Activated CD4-positive, alpha-beta T cell treated with anti-CD3 and anti-CD28 coated beads, Interleukin-2, Interleukin-6, amounts not matched to agents 100 ng/mL and 50 ng/mL, durations not matched to agents 16 hours and 8 hours (primary cell): Measurements from ENCODE around the gene TCF7.

Experiments used
- DNase-seq: peaks from one replicate; pipeline ENCODE4 v3.0.0-alpha.2; 2020

TCF7 gene

DNA sequence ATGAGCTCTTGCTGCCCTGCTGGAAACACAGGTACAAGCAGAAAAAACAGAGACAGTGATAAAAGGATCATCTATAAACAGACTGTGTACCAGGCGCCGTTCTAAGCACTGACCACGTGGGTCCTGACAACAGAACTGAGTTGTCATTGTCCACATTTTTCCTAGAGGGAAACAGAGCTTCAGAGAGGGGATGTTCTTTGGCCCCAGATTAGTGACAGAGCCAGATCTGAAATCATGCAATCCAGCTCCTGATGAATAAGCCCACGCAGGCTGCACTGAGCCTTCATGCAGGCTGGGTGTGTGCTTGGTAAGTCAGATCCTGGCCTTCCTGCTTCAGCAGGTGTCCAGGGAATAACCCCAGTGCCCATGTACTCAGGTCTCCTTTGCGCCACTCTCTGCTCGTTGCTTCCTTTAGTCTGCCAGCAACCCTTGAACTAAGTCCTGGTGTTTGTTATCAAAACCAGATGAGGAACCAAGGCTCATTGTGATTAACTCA, 22.8 kb upstream of the TCF7 start:
- no peak for DNase-seq

DNA sequence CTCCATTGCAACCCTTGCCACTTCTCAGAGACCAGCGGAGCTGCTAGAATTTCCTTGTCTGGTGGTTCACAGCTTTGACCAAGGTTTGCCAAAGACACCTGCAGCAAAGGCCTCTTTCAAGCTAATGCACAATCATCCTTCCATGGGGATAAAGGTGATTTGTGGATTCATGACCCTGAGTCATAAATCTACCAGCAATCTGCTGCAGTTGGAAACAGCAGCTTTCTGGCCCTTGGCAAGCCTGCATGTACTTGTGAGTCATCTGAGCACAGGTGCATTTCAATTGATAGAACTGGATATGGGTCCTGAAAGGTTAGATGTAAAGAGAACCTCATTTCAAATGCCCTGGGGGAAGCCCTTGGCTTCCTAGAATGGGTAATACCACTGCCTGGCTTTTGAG, 21.6 kb upstream of the TCF7 start:
- DNase-seq = no peak

GRCh38 chr5:134093351-134093750, 21.1 kb upstream of the TCF7 start:
- DNase-seq = no peak

DNA sequence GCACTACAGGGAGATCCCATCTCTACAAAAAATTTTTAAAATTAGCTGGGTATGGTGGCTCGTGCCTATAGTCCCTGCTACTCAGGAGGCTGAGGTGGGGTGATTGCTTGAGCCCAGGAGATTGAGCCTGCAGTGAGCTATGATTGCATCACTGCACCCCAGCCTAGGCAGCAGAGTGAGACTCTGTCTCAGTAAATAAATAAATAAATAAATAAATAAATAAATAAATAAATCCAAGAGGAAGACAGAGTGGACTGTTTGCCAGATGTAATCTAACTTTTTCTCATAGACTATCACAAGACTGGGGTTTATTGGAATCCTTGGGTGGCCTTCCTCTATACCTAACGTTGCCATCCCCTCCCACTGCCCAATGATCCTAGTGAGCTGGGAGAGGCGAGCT, 19.2 kb upstream of the TCF7 start:
- DNase-seq = no peak

DNA sequence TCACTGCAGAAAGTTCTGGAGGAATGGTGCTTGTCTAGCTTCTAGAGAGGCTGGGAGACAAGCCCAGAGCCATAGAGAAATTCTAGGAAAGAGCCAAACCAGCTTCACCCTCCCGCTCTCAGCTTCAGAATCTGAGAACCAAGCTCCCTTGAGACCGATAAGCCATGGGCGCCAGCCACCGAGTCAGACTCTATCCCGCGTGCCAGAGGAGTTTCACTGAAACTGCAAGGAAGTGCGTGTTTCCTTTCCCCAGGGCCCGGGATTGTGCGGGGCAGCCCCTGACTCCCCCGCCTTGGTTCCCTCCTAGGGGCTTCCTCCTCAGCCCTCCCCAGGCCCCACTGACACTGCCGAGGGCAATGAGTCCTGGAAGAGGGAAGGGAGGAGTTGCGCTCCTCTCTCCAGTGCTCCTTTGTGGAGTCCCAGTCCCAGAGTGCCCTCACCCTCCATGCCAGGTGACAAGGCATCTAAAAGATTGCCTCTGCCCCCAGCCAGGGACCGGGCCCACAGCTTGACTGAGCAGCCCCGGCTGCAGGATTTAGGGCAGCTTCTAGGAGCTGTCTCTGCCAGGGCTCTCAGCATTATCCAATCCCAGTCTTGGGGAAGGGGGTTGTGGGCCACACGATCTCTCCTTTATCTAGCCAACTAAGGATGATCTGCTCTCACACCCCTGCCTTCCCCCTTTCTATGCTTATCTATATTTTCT, 18.4 kb upstream of the TCF7 start:
- DNase-seq = no peak

- no peak for DNase-seq
These were observed 17.2 kb upstream of the TCF7 start for GRCh38 chr5:134097211-134097749.

- no peak for DNase-seq
These were observed 15.8 kb upstream of the TCF7 start for GRCh38 chr5:134098690-134099089.

GRCh38 chr5:134099288-134099872, 15.1 kb upstream of the TCF7 start:
- no peak for DNase-seq

- no peak for DNase-seq
These were observed 14.6 kb upstream of the TCF7 start for GRCh38 chr5:134099939-134100282.

DNA sequence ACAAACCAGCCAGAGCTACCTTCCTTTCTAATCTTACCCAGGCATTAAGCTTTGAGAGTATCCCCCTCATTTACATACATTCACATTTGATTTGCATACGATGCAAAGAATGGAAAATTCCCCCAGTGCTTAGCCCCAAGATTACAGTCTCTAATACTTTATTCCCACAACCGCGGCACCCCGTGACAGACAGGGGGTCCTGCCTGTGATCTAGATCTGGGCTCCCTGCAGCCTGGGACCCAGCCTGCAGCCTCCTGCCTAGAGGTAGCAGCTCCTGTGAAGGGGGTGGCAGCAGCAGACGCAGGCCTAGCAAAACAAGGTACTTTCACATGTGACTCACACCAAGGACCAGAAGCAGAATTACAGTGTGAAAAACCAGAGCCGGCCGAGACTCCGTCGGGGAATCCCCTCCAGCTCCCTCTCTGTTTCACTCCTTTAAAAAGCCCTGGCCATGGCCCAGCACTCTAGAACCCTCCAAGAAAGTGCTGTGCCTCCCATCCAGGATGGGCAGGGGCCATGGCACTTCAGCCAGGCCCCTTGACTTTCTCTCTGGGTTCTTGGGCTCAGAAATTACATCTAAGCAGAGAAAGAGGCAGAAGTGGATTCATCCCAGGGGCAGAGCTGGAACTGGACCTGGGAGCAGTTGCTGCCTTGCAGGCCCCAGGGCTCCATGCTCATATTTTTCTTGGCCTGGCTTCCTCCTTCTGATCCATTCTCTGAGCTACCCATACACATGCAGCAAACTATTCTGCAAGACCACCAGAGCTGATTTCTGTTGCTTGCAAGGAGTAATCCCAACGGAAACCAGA, 14.0 kb upstream of the TCF7 start:
- DNase-seq = peak; percentile 92

GRCh38 chr5:134101686-134102439, 12.6 kb upstream of the TCF7 start:
- DNase-seq = peak; percentile 80

DNA sequence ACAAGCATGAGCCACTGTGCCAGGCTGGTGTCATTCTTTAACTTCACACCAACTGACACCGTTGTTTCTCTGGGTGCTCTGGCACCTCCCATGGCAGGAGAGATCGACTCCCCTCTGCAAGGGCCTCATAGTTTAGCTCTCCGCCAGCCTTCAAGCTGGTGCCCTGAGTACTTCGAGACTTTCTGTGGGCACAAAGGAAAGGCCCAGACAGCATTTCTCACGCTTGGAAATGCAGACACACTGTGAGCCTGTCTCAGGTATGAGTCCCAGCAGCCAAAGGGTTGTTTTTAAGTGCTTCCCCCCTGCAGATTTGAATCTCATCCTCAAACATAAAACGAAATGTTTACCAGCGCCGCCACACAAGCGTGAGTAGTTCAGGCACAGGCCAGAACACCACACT, 11.1 kb upstream of the TCF7 start:
- no peak for DNase-seq

DNA sequence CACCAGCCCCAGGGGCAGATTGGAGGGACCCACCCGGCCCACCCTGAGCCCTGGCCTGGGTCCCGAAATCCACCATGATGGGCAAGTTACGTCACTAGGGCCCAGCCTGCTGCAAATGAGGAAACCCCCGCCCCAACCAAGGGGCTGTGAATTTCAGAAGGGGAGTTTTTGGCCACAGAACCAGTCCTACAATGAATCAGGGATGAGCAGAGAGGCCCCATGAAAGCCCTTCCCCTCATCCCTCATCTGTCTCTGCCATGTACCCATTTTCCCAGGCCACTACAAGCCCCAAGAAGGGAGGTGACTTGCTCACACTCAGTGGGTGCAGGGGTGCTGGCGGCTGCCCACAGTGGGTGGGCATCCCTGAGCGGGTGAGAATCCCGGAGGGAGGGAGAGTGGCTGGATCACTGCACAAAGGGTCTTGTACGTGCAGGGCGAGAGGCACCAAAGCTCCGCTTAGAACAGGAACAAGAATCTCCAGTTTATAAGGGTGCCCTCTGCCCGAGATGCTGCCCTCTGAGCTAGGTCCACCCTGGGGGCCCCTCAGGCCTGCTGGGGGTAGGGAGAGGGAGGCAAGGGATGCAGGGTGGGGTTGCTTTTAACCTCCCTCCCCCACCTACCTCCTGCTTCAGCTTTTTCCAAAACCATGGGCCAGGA, 10.4 kb upstream of the TCF7 start:
- peak; percentile 55 for DNase-seq

GRCh38 chr5:134106991-134107701, 7.3 kb upstream of the TCF7 start:
- no peak for DNase-seq

DNA sequence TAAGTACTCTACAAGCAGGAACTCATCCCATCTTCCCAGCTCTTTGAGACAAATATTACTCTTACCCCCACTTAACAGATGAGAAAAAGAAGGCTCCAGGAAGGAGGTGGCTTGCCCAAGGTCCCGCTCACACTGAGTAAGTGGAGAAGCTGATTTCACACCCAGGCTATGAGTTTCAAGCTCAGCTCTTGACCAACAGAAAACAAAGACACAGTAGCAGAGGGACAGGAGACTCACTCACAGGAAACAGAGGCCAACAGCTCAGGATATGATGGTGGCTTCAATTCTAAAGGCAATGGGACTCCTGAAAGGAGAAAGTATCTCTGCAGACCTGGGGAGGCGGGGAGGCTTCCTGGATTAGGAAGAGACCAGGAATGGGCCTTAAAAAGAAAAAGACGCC, 6.7 kb upstream of the TCF7 start:
- DNase-seq = no peak

DNA sequence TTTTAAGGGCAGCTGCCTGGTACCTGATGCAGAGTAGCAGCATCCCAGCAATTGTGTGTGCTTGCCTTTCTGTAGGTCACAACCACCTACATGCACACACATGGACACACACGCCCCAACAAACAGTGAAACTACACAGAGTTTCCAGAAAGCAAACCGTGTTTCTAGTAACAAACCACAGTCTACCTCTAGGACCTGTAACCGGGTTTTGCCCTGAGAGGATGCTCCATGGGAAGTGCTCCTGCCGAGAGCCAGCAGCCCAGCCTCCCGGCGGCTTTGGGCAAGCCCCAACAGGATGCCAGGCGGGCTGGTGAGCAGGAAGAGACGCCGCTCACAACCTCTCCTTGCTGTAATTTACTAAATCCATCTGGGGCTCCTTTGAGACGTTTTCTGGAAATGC, 4.1 kb upstream of the TCF7 start:
- no peak for DNase-seq

DNA sequence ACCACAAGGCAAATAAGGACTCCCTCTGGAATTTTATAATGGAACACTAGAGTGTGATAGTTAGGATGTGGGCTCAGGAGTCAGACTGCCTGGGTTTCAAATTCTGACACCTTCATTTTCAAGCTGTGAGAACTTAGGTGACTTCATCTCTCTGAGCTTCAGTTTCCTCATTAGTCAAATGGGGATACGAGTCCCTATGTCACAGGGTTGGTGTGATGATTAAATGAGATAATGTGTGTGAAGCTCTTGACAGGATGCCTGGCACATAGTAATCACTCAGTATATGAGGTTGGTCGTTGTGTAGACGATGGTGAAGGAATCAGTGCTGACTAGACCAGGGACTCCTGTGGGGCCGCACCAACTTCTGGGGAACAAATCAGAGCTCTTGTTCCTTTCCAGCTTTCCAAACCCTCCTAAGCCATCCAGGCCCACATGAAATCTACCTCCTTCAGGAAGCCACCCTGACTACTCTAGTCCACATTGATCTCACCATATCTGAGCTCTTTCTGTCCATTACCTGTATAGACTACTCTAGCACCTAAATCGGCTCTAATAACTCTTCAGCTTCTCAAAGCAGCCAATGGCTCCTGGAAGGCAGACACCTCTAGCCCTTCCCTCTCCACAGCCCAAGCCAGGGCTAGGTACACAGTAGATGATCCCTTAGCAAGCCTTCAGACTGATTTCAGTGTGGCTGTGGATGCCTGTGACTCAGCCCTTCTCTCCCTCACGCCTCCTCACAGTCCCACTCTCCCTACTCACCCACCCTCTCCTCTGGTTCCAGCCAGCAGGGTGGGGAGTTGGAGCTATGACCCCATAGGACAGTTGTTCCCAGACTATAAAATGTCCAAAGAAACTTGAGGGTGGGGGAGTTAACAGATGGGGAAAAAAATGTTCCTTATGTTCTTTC, 2.5 kb upstream of the TCF7 start:
- DNase-seq = peak; percentile 88

DNA sequence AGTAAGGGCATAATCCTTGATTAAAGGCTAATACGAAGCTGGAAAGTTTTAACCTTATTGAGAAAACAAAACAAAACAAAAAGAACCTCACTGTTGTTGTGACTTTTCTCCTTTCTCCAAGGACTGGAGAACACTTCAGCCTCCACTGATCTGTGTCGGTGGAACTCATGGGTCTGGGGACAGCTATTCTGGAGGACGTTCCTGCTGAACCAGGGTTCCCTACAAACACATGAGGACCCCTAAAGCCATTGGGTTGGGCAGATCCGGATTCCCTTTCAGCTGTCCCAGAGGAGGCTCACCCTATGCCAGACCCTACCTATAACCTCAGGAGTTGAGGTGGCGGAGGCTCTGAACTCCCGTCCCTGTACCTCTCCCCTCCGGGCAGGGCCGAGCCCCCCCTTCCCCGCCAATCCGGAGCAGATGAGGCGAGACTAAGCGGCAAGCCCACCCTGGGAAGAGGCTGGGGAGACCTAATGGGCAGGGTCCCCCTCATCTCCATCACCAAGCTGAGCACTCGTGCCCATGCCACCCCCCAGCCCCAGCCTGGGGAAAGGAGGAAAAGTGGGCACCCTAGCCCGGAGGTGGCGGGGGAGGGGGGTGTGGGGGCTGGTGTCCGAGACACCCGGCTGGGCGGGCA, 1.6 kb upstream of the TCF7 start:
- DNase-seq = no peak

GRCh38 chr5:134113363-134113889, 1.1 kb upstream of the TCF7 start:
- no peak for DNase-seq
